Heart left ventricle (tissue), 16 donors: ENCODE measurements around the gene HIP1. TPM values are rescaled to one million over a fixed set of nuclear protein-coding genes. Genes with fewer than 3 reads are reported as not detected.
"Not testable (repeated sequence)": the region's sequence is repeated elsewhere in the genome, so short reads cannot be mapped to it uniquely, and the experiment has no call there.

Source experiments
- ATAC-seq, 4 donors: fragments of 200-7000 bp; cut with Tn5 transposase; one replicate each; pipeline ENCODE4 v1.9.1; 2020 to 2022; ENCODE audit warnings: moderate library complexity in 4 of 4, mild to moderate bottlenecking in 3 of 4, moderate number of reproducible peaks in 1 of 4
- DNase-seq, 5 donors: peaks; one replicate each; pipeline ENCODE4 v3.0.0-alpha.2; 2020
- H3K27ac ChIP-seq, 12 donors: fragments of 200-600 bp; sonication (generic) in 4 of 12; one replicate each; pipeline versions ENCODE4 v1.5.0 to v1.8.0; 2016 to 2022; ENCODE audit warnings: mild to moderate bottlenecking in 2 of 12
- H3K27me3 ChIP-seq, 9 donors: fragments of 200-600 bp; sonication (generic) in 2 of 9; one replicate each; pipeline versions ENCODE4 v1.5.1 to v1.8.0; 2016 to 2022; ENCODE audit warnings: mild to moderate bottlenecking in 3 of 9
- H3K36me3 ChIP-seq, 9 donors: fragments of 200-600 bp; sonication (generic) in 2 of 9; one replicate each; pipeline versions ENCODE4 v1.5.0 to v1.8.0; 2018 to 2022; ENCODE audit warnings: mild to moderate bottlenecking in 2 of 9
- H3K4me1 ChIP-seq, 12 donors: fragments of 200-600 bp; sonication (generic) in 4 of 12; one replicate each; pipeline versions ENCODE4 v1.5.0 to v1.8.0; 2016 to 2022; ENCODE audit warnings: mild to moderate bottlenecking in 3 of 12
- H3K4me3 ChIP-seq, 12 donors: fragments of 200-600 bp; sonication (generic) in 4 of 12; one replicate each; pipeline versions ENCODE4 v1.5.0 to v1.8.0; 2017 to 2022; ENCODE audit warnings: mild to moderate bottlenecking in 9 of 12, moderate library complexity in 4 of 12
- H3K9me3 ChIP-seq, 12 donors: fragments of 200-600 bp; sonication (generic) in 4 of 12; one replicate each; pipeline versions ENCODE4 v1.5.0 to v1.8.0; 2016 to 2022; ENCODE audit warnings: mild to moderate bottlenecking in 1 of 12
- POLR2A ChIP-seq, 2 donors: fragments of 450-650 bp; IDR thresholded peaks; one replicate each; pipeline ENCODE4 v1.6.1; 2017; ENCODE audit warnings: antibody characterized with exemption in 2 of 2, mild to moderate bottlenecking in 2 of 2, moderate library complexity in 2 of 2
- WGBS, 4 donors: extraction: QIAGEN DNeasy Blood & Tissue Kit in 2 of 4; methylation state at CpG; one replicate each; pipeline versions ENCODE4 v1.1.5 to v1.1.7; 2013 to 2018; 5-methylcytosine and 5-hydroxymethylcytosine counted together
- intact Hi-C, 10 donors: fragments of 100-400 bp; cut with DNase I; formaldehyde crosslinking; loops; one replicate each; pipeline versions ENCODE4 v1.11.1 to v1.14.2; 2022
- polyA plus RNA-seq, 2 donors: library from polyadenylated mRNA; stranded (reverse); fragments of 200-250 nt; gene quantifications; one replicate each; pipeline ENCODE4 v1.2.3, GENCODE V29; 2013
- total RNA-seq, 9 donors: library from RNA; depleted of rRNA in 2 of 9; stranded (reverse); fragments of >200 nt in 2 of 9; fragmentation: NEBNext Ultra II Directional in 3 of 9; extraction: Animal tissue kit (Norgen Biotek cat#: 25700) in 3 of 9; gene quantifications; one replicate each; pipeline versions ENCODE4 v1.1.0 to v1.2.4, GENCODE V29; 2016 to 2023
- TF ChIP-seq, protein P1 (sequence below), 12 donors: fragments of 200-600 bp; sonication (generic) in 4 of 12; IDR thresholded peaks; one replicate each; pipeline versions ENCODE4 v1.5.0 to v1.8.0; 2018 to 2022; ENCODE audit warnings: antibody characterized with exemption in 12 of 12, mild to moderate bottlenecking in 5 of 12
- donor health status: ischemic (EF 13 %, LVEDD 7.1; RV severe dilation, severe dysfunction).
- donor health status: healthy with polysubstance abuse.
- donor health status: DM: no; HTN: yes; CAD: no.
- donor health status: DM: no; HTN: no; CAD: no.
- donor health status: ischemic (EF 25% LVEDD 6.9; RV normal size, moderate dysfunction).
- donor health status: ischemic (EF 25% LVEDD 5.7; RV mildly dilated, moderate dysfunction).
- donor health status: healthy.
- donor health status: DM: yes; HTN: yes; CAD: no.
- donor health status: ischemic (EF 35%, LVEDD 5.7; RV mildly dilated, moderate dysfunction).
- donor health status: nonischemic (EF 11% LVEDD 7.7; RV severe dilation, severe dysfunction).
- donor health status: DM: yes; HTN: yes; CAD: no.
- donor health status: PGD.
- donor health status: ischemic (EF 29% LVEDD 5.4; RV normal size, mild dysfunction).
- donor health status: nonischemic (EF 23%, LVEDD 6.1; RV moderate dilation, normal function).

Gene HIP1
- total and polyA plus RNA-seq, 11 donors = 5.9 to 36.4 (median 21.8) TPM

DNA sequence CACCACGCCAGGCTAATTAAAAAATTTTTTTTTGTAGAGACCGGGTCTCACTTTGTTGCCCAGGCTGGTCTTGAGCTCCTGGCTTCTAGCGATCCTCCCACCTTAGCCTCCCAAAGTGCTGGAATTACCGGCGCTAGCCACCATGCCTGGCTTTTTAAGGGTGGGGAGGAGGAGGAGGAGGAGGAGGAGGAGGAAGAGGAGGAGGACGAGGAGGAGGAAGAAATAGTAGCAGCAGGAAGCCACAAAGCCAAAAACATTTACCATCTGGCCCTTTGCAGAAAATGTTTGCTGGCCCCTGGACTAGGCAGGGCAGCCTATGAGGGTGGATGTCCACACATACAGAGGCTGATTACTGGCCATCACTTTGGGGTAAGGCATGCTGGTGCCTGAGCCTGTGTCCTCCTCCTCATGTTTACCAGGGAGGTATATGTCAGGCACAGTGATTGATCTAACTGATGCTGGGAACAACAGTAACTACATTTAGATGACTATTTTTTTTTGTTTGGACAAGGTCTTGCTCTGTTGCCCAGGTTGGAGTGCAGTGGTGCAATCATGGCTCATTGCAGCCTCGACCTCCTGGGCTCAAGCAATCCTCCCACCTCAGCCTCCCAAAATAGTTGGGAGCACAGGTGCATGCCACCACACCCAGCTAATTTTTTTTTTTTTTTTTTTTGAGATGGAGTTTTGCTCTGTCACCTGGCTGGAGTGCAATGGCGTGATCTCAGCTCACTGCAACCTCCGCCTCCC lies 122.1 kb downstream of the HIP1 start:
- no peaks in the 10 kb centered on the region for H3K27me3 ChIP-seq
- intact Hi-C loops = loop anchor here in 1 of 10 donors (10.0 kb wide), 1 partner anchor 118 kb away; the partner anchor contains the start of gene HIP1
- peaks cover 0 to 65% (median 10%) of the 10 kb centered on the region in 12 donors for H3K4me1 ChIP-seq
- WGBS, 4 donors = 88 to 89% (median 89%) methylated on average over 9 of the region's 9 CpGs
- no peak for TF ChIP-seq POLR2A (IDR thresholded peaks at IDR 0.05)
- TF ChIP-seq, protein P1, sequence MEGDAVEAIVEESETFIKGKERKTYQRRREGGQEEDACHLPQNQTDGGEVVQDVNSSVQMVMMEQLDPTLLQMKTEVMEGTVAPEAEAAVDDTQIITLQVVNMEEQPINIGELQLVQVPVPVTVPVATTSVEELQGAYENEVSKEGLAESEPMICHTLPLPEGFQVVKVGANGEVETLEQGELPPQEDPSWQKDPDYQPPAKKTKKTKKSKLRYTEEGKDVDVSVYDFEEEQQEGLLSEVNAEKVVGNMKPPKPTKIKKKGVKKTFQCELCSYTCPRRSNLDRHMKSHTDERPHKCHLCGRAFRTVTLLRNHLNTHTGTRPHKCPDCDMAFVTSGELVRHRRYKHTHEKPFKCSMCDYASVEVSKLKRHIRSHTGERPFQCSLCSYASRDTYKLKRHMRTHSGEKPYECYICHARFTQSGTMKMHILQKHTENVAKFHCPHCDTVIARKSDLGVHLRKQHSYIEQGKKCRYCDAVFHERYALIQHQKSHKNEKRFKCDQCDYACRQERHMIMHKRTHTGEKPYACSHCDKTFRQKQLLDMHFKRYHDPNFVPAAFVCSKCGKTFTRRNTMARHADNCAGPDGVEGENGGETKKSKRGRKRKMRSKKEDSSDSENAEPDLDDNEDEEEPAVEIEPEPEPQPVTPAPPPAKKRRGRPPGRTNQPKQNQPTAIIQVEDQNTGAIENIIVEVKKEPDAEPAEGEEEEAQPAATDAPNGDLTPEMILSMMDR (IDR thresholded peaks at IDR 0.05) = no peak
- no peaks in the 10 kb centered on the region for H3K36me3 ChIP-seq
- peak overlapping the region in 3 of 12 donors; percentile 39 to 89 (median 52) for H3K27ac ChIP-seq
- ATAC-seq (no peak), DNase-seq (no peak)
- no peaks in the 10 kb centered on the region for H3K9me3 ChIP-seq
- H3K4me3 ChIP-seq = no peak overlapping the region

DNA sequence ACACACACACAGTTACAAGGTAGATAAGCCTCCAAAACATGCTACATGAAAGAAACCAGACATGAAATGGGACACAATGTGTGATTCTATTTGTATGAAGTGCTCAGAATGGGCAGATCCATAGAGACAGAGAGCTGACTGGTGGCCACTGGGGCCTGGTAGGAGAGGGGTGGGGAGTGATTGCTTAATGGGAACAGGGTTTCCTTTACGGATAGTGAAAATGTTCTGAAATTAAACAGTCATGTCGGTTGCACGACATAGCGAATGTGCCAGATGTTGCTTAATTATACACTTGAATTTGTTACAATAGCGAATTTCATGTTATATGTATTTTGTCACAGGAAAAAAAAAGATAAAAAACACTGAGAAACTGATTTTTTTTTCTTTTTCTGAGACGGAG lies 124.3 kb downstream of the HIP1 start:
- Histone ChIP-seq H3K4me1 (peaks cover 0 to 45% (median 11%) of the 10 kb centered on the region in 12 donors), H3K27me3 (no peaks in the 10 kb centered on the region), H3K4me3 (no peak overlapping the region), H3K9me3 (no peaks in the 10 kb centered on the region), H3K36me3 (no peaks in the 10 kb centered on the region), H3K27ac (no peak overlapping the region)
- no peak for ATAC-seq
- WGBS, 4 donors = 92 to 94% (median 93%) methylated on average over 6 of the region's 6 CpGs
- TF ChIP-seq, protein P1 (IDR thresholded peaks at IDR 0.05) = no peak
- TF ChIP-seq POLR2A (IDR thresholded peaks at IDR 0.05) = no peak
- intact Hi-C loops = loop anchor here in 3 of 10 donors (5.0 to 10.0 kb wide), 2 partner anchors 120 to 123 kb away; partner anchors contain the start of gene HIP1 (in 3 of the 3)
- no peak for DNase-seq

DNA sequence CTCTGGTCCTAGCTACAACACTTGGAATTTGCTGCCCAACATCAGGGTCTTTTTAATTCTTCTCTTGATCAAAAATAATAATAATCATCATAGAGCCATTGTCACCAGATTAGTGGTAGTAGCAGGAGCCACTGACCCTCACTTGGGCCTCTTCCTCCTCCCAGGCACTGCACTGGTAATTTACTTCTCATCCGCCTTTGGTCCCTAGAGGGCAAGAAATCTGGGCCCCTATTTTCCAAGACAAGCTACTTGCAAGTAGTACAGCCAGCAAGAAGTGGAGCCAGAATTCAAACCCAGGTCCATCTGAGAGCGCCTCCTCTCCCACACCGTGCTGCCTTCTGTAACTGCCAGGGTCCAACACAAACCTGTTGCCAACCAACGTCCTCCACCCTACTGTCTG lies 125.4 kb downstream of the HIP1 start:
- H3K4me1 ChIP-seq = peaks cover 0 to 35% (median 8%) of the 10 kb centered on the region in 12 donors
- intact Hi-C loops = loop anchor here in 3 of 10 donors (5.0 to 10.0 kb wide), 2 partner anchors 121 to 124 kb away; partner anchors contain the start of gene HIP1 (in 3 of the 3)
- no peak for TF ChIP-seq POLR2A (IDR thresholded peaks at IDR 0.05)
- TF ChIP-seq, protein P1 (IDR thresholded peaks at IDR 0.05) = no peak
- no peak overlapping the region for H3K27ac ChIP-seq
- H3K9me3 ChIP-seq = no peaks in the 10 kb centered on the region
- ATAC-seq = no peak
- no peak overlapping the region for H3K4me3 ChIP-seq
- DNase-seq = no peak
- H3K36me3 ChIP-seq = no peaks in the 10 kb centered on the region
- 84 to 91% (median 85%) methylated on average over 4 of the region's 4 CpGs for WGBS, 4 donors
- H3K27me3 ChIP-seq = no peaks in the 10 kb centered on the region

DNA sequence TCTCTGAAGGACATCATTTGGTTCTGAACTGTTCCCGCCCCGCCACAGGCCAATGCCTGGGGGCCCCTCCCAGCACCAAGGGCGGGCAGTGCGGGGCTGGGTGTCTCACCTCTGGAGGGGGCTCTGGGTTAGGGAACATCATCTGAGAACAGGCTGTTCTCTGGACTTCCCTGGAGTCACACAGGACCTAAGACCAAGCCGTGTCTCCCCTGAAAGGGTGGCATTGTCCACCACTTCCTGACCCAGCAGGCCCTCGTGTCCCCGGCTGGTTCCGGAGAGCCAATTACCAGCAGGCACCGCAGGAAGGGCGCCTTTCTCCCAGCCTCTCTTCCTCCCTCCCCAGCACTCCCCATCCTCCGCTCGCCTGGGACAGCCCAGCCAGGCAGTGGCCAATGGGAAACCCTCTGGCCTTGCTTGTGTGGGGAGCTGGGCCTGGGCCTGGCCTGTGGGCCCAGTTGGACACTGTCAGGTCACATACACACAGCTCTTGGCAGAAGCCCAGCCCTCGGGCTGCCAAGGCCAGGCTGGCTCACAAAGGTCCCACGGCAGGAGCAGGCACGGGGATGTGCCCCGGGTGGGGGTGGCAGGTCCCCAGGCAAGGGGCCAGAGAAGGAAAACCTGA lies 127.1 kb downstream of the HIP1 start:
- Histone ChIP-seq H3K27me3 (no peaks in the 10 kb centered on the region), H3K36me3 (no peaks in the 10 kb centered on the region), H3K4me3 (peak overlapping the region in 10 of 12 donors; percentile 22 to 50 (median 38)), H3K27ac (peak overlapping the region; percentile 52 to 93 (median 80)), H3K4me1 (peaks cover 0 to 18% (median 7%) of the 10 kb centered on the region in 12 donors), H3K9me3 (no peaks in the 10 kb centered on the region)
- ATAC-seq (peak; percentile 99), DNase-seq (peak; percentile 85 to 95 (median 88))
- WGBS, 4 donors = 29 to 35% (median 31%) methylated on average over 16 of the region's 16 CpGs
- intact Hi-C loops = loop anchor here in 4 of 10 donors (2.0 to 10.0 kb wide), 3 partner anchors 123 to 127 kb away; partner anchors contain the start of gene HIP1 (in 4 of the 4)
- peak in 1 of 2 donors; percentile 38 for TF ChIP-seq POLR2A (IDR thresholded peaks at IDR 0.05)
- TF ChIP-seq, protein P1 (IDR thresholded peaks at IDR 0.05) = peak in 4 of 12 donors; percentile 14 to 29 (median 20)

DNA sequence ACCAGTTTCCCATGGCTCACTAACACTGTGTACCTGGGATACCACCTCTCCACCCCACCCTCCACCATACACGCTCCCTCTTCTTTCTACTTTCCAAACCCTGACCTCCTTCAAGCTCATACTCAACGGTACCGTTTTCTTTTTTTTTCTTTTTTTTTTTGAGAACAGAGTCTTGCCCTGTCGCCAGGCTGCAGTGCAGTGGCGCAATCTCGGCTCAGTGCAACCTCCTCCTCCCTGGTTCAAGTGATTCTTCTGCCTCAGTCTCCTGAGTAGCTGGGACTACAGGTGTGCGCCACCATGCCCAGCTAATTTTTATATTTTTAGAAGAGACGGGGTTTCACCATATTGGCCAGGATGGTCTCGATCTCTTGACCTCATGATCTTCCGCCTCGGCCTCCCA lies 129.3 kb downstream of the HIP1 start:
- 87 to 90% (median 88%) methylated on average over 11 of the region's 11 CpGs for WGBS, 4 donors
- not testable (repeated sequence) for DNase-seq, ATAC-seq, H3K36me3 ChIP-seq, H3K27me3 ChIP-seq, H3K4me3 ChIP-seq, H3K9me3 ChIP-seq
- Histone ChIP-seq H3K27ac (peak overlapping the region in 1 of 12 donors; percentile 22), H3K4me1 (peaks cover 0 to 25% (median 10%) of the 10 kb centered on the region in 12 donors)
- intact Hi-C loops = loop anchor here in 1 of 10 donors (10.0 kb wide), 2 partner anchors 75 to 135 kb away; no protein-coding TSS in a partner anchor
